Dendritic cell treated with granulocyte-macrophage colony-stimulating factor and Interleukin-4, amounts not matched to agents 40 ng/mL and 50 ng/mL, for 4 days (primary cell): ENCODE results near the gene WNT4.
A peak's percentile ranks its signal among the peaks of the same experiment; 100 is the strongest.

ENCODE experiments used
- H3K27ac Mint-ChIP-seq: one replicate; pipeline ENCODE4 v1.8.0; 2022; ENCODE audit warnings: mild to moderate bottlenecking, mixed read lengths
- H3K27me3 Mint-ChIP-seq: one replicate; pipeline ENCODE4 v1.8.0; 2022; ENCODE audit warnings: mild to moderate bottlenecking, mixed read lengths
- H3K36me3 Mint-ChIP-seq: one replicate; pipeline ENCODE4 v1.8.0; 2022; ENCODE audit warnings: low read depth, mixed read lengths
- H3K4me1 Mint-ChIP-seq: one replicate; pipeline ENCODE4 v1.8.0; 2022; ENCODE audit warnings: low read depth, mixed read lengths
- H3K4me3 Mint-ChIP-seq: one replicate; pipeline ENCODE4 v1.8.0; 2022; ENCODE audit warnings: mild to moderate bottlenecking, moderate library complexity, mixed read lengths
- H3K9me3 Mint-ChIP-seq: one replicate; pipeline ENCODE4 v1.8.0; 2022; ENCODE audit warnings: mixed read lengths
- intact Hi-C: fragments of 100-400 bp; cut with micrococcal nuclease; formaldehyde crosslinking; loops from one replicate; pipeline ENCODE4 v1.15.0; 2022

Gene WNT4

DNA sequence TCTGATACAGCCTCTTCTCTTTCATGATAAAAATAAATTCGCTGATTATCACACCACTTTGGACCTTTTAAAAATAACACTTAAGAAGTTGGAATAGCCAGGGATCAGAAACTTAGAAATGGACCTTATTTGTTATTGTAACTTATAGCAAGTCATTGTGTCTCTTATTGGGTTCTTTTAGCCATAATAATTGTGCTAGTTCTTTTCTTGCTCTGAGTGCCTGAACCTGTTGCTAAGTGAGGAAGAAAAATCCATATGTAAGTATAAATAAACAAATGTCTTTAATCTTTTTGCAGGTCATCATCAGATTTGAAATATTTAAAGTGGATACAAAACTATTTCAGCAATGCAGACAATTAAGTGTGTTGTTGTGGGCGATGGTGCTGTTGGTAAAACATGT, 64.8 kb downstream of the WNT4 start:
- H3K4me3 Mint-ChIP-seq = no peak overlapping the region
- H3K4me1 Mint-ChIP-seq = peaks cover 66% of the 10 kb centered on the region
- no peak overlapping the region for H3K27ac Mint-ChIP-seq
- H3K27me3 Mint-ChIP-seq = no peaks in the 10 kb centered on the region
- H3K9me3 Mint-ChIP-seq = no peaks in the 10 kb centered on the region
- H3K36me3 Mint-ChIP-seq = peaks cover 68% of the 10 kb centered on the region
- intact Hi-C loops = no loop called here

DNA sequence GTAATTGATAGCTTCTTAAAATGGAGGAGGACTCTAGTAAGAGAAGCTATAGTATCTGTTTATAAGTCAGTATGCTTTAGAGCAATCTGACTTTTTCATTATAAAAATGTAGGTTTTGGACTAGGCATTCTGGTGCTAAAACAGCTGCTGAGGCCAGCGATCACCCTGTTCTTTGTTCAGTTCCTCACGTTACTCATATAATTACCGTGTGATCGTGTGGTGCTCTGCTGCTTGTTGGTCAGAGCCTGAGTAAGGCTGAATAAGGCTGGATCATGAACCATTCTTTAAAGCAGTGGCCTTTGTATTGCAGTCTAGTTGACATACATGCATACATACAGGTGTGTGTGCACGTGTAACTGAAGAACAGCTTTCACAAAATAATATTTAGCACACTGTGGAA, 65.2 kb downstream of the WNT4 start:
- no peaks in the 10 kb centered on the region for H3K27me3 Mint-ChIP-seq
- no peak overlapping the region for H3K27ac Mint-ChIP-seq
- intact Hi-C loops = no loop called here
- no peak overlapping the region for H3K4me3 Mint-ChIP-seq
- peaks cover 69% of the 10 kb centered on the region for H3K4me1 Mint-ChIP-seq
- no peaks in the 10 kb centered on the region for H3K9me3 Mint-ChIP-seq
- peaks cover 67% of the 10 kb centered on the region for H3K36me3 Mint-ChIP-seq

- Mint-ChIP-seq H3K4me1 (peaks cover 83% of the 10 kb centered on the region), H3K27ac (peak overlapping the region; percentile 56), H3K36me3 (peaks cover 67% of the 10 kb centered on the region), H3K9me3 (no peaks in the 10 kb centered on the region), H3K27me3 (no peaks in the 10 kb centered on the region), H3K4me3 (peak overlapping the region; percentile 21)
- intact Hi-C loops = no loop called here
Observed at GRCh38 chr1:22076346-22076745, 66.6 kb downstream of the WNT4 start.

DNA sequence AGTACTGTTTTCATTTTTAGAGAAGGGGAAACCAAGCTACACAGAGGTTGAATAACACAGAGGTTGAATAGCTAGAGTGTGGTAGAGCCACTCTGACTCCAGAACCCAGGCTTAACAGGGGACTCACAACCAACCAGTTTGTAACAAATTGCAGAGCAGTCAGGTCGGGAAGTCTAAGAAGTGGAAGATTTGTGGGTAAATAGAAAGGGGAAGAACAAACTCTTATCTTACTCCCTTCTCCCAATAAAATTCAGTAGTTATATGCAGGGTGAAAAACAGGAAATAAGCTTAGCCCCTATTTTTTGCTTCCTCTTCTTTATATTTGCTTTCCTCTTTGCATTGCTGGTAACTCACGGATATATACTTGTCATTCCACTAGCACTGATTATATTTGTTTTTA, 67.2 kb downstream of the WNT4 start:
- Mint-ChIP-seq H3K27ac (peak overlapping the region; percentile 56), H3K4me1 (peaks cover 88% of the 10 kb centered on the region), H3K9me3 (no peaks in the 10 kb centered on the region), H3K36me3 (peaks cover 67% of the 10 kb centered on the region), H3K27me3 (no peaks in the 10 kb centered on the region), H3K4me3 (peak overlapping the region; percentile 21)
- intact Hi-C loops = no loop called here

DNA sequence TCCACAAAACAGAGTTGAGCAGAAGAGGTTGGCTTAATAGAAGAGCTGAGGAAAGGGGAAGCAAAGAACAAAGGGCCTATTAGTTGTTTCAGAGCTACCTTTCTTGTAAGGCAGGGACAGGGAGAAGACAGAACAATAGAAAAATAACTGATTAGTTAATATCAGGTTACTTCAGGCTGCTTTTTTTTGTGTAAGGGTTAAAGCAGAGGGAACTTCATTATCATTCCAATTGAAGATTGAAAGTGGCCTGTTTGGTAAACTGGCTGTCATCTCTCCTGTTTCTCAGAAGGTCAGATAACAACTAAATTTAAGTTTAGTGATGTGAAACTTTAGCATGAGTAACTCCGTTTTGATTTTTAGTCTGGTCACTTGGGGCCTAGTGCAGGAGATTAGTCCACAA, 68.1 kb downstream of the WNT4 start:
- Mint-ChIP-seq H3K4me1 (peaks cover 93% of the 10 kb centered on the region), H3K36me3 (peaks cover 68% of the 10 kb centered on the region), H3K27me3 (no peaks in the 10 kb centered on the region), H3K9me3 (no peaks in the 10 kb centered on the region), H3K4me3 (no peak overlapping the region), H3K27ac (peak overlapping the region; percentile 69)
- intact Hi-C loops = loop anchor here (5.0 kb wide), 1 partner anchor 38 kb away; no protein-coding TSS in a partner anchor

- Mint-ChIP-seq H3K36me3 (peaks cover 72% of the 10 kb centered on the region), H3K4me1 (peaks cover 90% of the 10 kb centered on the region), H3K9me3 (no peaks in the 10 kb centered on the region), H3K27ac (no peak overlapping the region), H3K27me3 (no peaks in the 10 kb centered on the region), H3K4me3 (no peak overlapping the region)
- intact Hi-C loops = loop anchor here (5.0 kb wide), 1 partner anchor 34 kb away; no protein-coding TSS in a partner anchor
Observed at GRCh38 chr1:22071511-22071910, 71.4 kb downstream of the WNT4 start.
